ENCODE results near the gene MEIS3.
"Not testable (repeated sequence)": the region's sequence is repeated elsewhere in the genome, so short reads cannot be mapped to it uniquely, and the experiment has no call there.

The MEIS3 gene

GRCh38 chr19:47371261-47371660 is 48.1 kb downstream of the MEIS3 start:
- no peak for DNase-seq
- Histone ChIP-seq H2AFZ (ENCODE audit: low read length) (no peak overlapping the region), H3K27ac (ENCODE audit: low read length) (no peak overlapping the region), H3K79me2 (ENCODE audit: low read length) (no peaks in the 10 kb centered on the region), H3F3A (ENCODE audit: insufficient read depth, low read length) (no peaks in the 10 kb centered on the region), H3K9me2 (replicated peaks; ENCODE audit: insufficient read depth, low read length) (no peaks in the 10 kb centered on the region), H3K9ac (ENCODE audit: low read length) (no peak overlapping the region), H3K4me1 (ENCODE audit: low read length) (no peaks in the 10 kb centered on the region), H3K27me3 (replicated peaks; ENCODE audit: insufficient read depth, low read length) (no peaks in the 10 kb centered on the region), H3K4me2 (ENCODE audit: low read depth, low read length) (no peak overlapping the region), H4K20me1 (ENCODE audit: insufficient read depth, low read length) (no peaks in the 10 kb centered on the region), H3K9me3 (replicated peaks; ENCODE audit: insufficient read depth, low read length) (no peaks in the 10 kb centered on the region), H3K4me3 (ENCODE audit: low read length) (no peak overlapping the region), H3K36me3 (replicated peaks; ENCODE audit: insufficient read depth, low read length) (no peaks in the 10 kb centered on the region)
- TF ChIP-seq EZH2phosphoT487 (IDR thresholded peaks at IDR 0.05; ENCODE audit: low read length): no peak
- TF ChIP-seq CTCF (IDR thresholded peaks at IDR 0.05; ENCODE audit: low read length): no peak
- TF ChIP-seq EZH2 (optimal IDR thresholded peaks at IDR 0.05; ENCODE audit: low read depth, low read length): no peak

- TF ChIP-seq EZH2phosphoT487 (IDR thresholded peaks at IDR 0.05; ENCODE audit: low read length) (no peak), CTCF (IDR thresholded peaks at IDR 0.05; ENCODE audit: low read length) (no peak), EZH2 (optimal IDR thresholded peaks at IDR 0.05; ENCODE audit: low read depth, low read length) (no peak)
- Histone ChIP-seq H3K27ac (ENCODE audit: low read length) (no peak overlapping the region), H4K20me1 (ENCODE audit: insufficient read depth, low read length) (no peaks in the 10 kb centered on the region), H3K27me3 (replicated peaks; ENCODE audit: insufficient read depth, low read length) (no peaks in the 10 kb centered on the region), H3K79me2 (ENCODE audit: low read length) (no peaks in the 10 kb centered on the region), H3K9ac (ENCODE audit: low read length) (no peak overlapping the region), H2AFZ (ENCODE audit: low read length) (no peak overlapping the region), H3F3A (ENCODE audit: insufficient read depth, low read length) (no peaks in the 10 kb centered on the region), H3K9me2 (replicated peaks; ENCODE audit: insufficient read depth, low read length) (no peaks in the 10 kb centered on the region), H3K4me3 (ENCODE audit: low read length) (no peak overlapping the region), H3K4me2 (ENCODE audit: low read depth, low read length) (no peak overlapping the region), H3K36me3 (replicated peaks; ENCODE audit: insufficient read depth, low read length) (no peaks in the 10 kb centered on the region), H3K9me3 (replicated peaks; ENCODE audit: insufficient read depth, low read length) (no peaks in the 10 kb centered on the region), H3K4me1 (ENCODE audit: low read length) (no peaks in the 10 kb centered on the region)
- DNase-seq: no peak
These were observed 49.2 kb downstream of the MEIS3 start for GRCh38 chr19:47370045-47370611.

- not testable (repeated sequence) for H3K4me3 ChIP-seq (ENCODE audit: low read length); H3K27me3 ChIP-seq (replicated peaks; ENCODE audit: insufficient read depth, low read length); H3K27ac ChIP-seq (ENCODE audit: low read length); DNase-seq; H2AFZ ChIP-seq (ENCODE audit: low read length); H3K4me1 ChIP-seq (ENCODE audit: low read length); H3K9me3 ChIP-seq (replicated peaks; ENCODE audit: insufficient read depth, low read length); H3K9me2 ChIP-seq (replicated peaks; ENCODE audit: insufficient read depth, low read length); H3K9ac ChIP-seq (ENCODE audit: low read length); H4K20me1 ChIP-seq (ENCODE audit: insufficient read depth, low read length); H3K4me2 ChIP-seq (ENCODE audit: low read depth, low read length); H3K79me2 ChIP-seq (ENCODE audit: low read length); H3K36me3 ChIP-seq (replicated peaks; ENCODE audit: insufficient read depth, low read length); H3F3A ChIP-seq (ENCODE audit: insufficient read depth, low read length)
These were observed 53.9 kb downstream of the MEIS3 start for GRCh38 chr19:47365455-47365854.

GRCh38 chr19:47363758-47364531 is 55.4 kb downstream of the MEIS3 start:
- Histone ChIP-seq H3K36me3 (replicated peaks; ENCODE audit: insufficient read depth, low read length) (no peaks in the 10 kb centered on the region), H3K9me3 (replicated peaks; ENCODE audit: insufficient read depth, low read length) (no peaks in the 10 kb centered on the region), H3K9ac (ENCODE audit: low read length) (no peak overlapping the region), H3K27me3 (replicated peaks; ENCODE audit: insufficient read depth, low read length) (no peaks in the 10 kb centered on the region), H3K4me3 (ENCODE audit: low read length) (no peak overlapping the region), H3K79me2 (ENCODE audit: low read length) (no peaks in the 10 kb centered on the region), H3K4me2 (ENCODE audit: low read depth, low read length) (no peak overlapping the region), H3K4me1 (ENCODE audit: low read length) (no peaks in the 10 kb centered on the region), H4K20me1 (ENCODE audit: insufficient read depth, low read length) (no peaks in the 10 kb centered on the region), H3F3A (ENCODE audit: insufficient read depth, low read length) (no peaks in the 10 kb centered on the region), H2AFZ (ENCODE audit: low read length) (no peak overlapping the region), H3K27ac (ENCODE audit: low read length) (no peak overlapping the region), H3K9me2 (replicated peaks; ENCODE audit: insufficient read depth, low read length) (no peaks in the 10 kb centered on the region)
- no peak for DNase-seq
- TF ChIP-seq EZH2phosphoT487 (IDR thresholded peaks at IDR 0.05; ENCODE audit: low read length): no peak
- no peak for TF ChIP-seq EZH2 (optimal IDR thresholded peaks at IDR 0.05; ENCODE audit: low read depth, low read length)
- no peak for TF ChIP-seq CTCF (IDR thresholded peaks at IDR 0.05; ENCODE audit: low read length)
